MM.1S (cell line): ENCODE results near the gene EMC8.

Source experiments
- CTCF ChIP-seq: fragments of 300-600 bp; sonication (generic); IDR thresholded peaks from 2 replicates; pipeline ENCODE4 v1.5.1; 2016; ENCODE audit warnings: antibody characterized with exemption, low read length, mixed read lengths
- EZH2 ChIP-seq: fragments of 300-600 bp; sonication (generic); optimal IDR thresholded peaks from 2 replicates; pipeline ENCODE3; 2017; ENCODE audit warnings: low read depth, mild to moderate bottlenecking, antibody characterized with exemption, low read length, mixed read lengths

- TF ChIP-seq EZH2 (no peak), CTCF (no peak)
These were observed 21.6 kb downstream of the EMC8 start for GRCh38 chr16:85777583-85778310.
